ENCODE data around the gene ADH1C.

The ADH1C gene

GRCh38 chr4:99301376-99302164, 51.0 kb downstream of the ADH1C start:
- no peak for DNase-seq (ENCODE audit: low read depth in 2 of 2)

GRCh38 chr4:99300934-99301333, 51.6 kb downstream of the ADH1C start:
- no peak for DNase-seq (ENCODE audit: low read depth in 2 of 2)

GRCh38 chr4:99293357-99293756, 59.2 kb downstream of the ADH1C start:
- no peak for DNase-seq (ENCODE audit: low read depth in 2 of 2)

GRCh38 chr4:99290848-99291786, 61.4 kb downstream of the ADH1C start, which contains the start of gene ADH1A:
ADH1A (minus strand) TSS chr4:99290985; CDS start chr4:99290914, 71 bp downstream.
- no peak for DNase-seq (ENCODE audit: low read depth in 2 of 2)
